Measurements from ENCODE around the gene PAGR1. TPM values are rescaled to one million over a fixed set of nuclear protein-coding genes. Genes with fewer than 3 reads are reported as not detected.

Gene PAGR1
- total and polyA plus RNA-seq, 2 of the 13 experiments (the other 11 are each of a cell fraction or from before 2014, with no cell fraction given), result 9.8 to 66.4 TPM

GRCh38 chr16:29784901-29785500 lies 31.0 kb upstream of the PAGR1 start (continued):
- no peak for TF ChIP-seq ZHX2 (IDR thresholded peaks at IDR 0.05; ENCODE audit: low read depth)
- TF ChIP-seq ZHX2 (CRISPR knock-in tag; IDR thresholded peaks at IDR 0.05; ENCODE audit: borderline replicate concordance), result no peak
- TF ChIP-seq HIVEP1 (CRISPR knock-in tag; IDR thresholded peaks at IDR 0.05), result no peak
- no peak for TF ChIP-seq FOXO4 (CRISPR knock-in tag; conservative IDR thresholded peaks at IDR 0.05)
- peak; percentile 87 for TF ChIP-seq MIER2 (CRISPR knock-in tag; IDR thresholded peaks at IDR 0.05)
- no peak for TF ChIP-seq MAFF (IDR thresholded peaks at IDR 0.05; ENCODE audit: low read depth, low read length)
- no peak for TF ChIP-seq RBAK (CRISPR knock-in tag; IDR thresholded peaks at IDR 0.05)
- TF ChIP-seq ZNF788 (CRISPR knock-in tag; IDR thresholded peaks at IDR 0.05; ENCODE audit: borderline replicate concordance), result peak; percentile 74; the same call in 1 of the 2 replicates
- TF ChIP-seq RFXANK (CRISPR knock-in tag; IDR thresholded peaks at IDR 0.05), result no peak
- TF ChIP-seq STAG1 (CRISPR knock-in tag; IDR thresholded peaks at IDR 0.05), result peak; percentile 82
- TF ChIP-seq MLX (CRISPR knock-in tag; IDR thresholded peaks at IDR 0.05), result peak; percentile 36; the same call in 1 of the 2 replicates
- TF ChIP-seq NBN (conservative IDR thresholded peaks at IDR 0.05), result no peak
- TF ChIP-seq ZNF121 (CRISPR knock-in tag; IDR thresholded peaks at IDR 0.05), result peak; percentile 77
- TF ChIP-seq TBP (CRISPR knock-in tag; IDR thresholded peaks at IDR 0.05), result no peak
- TF ChIP-seq ELF1 (CRISPR knock-in tag; IDR thresholded peaks at IDR 0.05), result no peak
- no peak for TF ChIP-seq ATF5 (CRISPR knock-in tag; IDR thresholded peaks at IDR 0.05; ENCODE audit: low read depth)
- no peak for TF ChIP-seq ZNF841 (CRISPR knock-in tag; IDR thresholded peaks at IDR 0.05; ENCODE audit: borderline replicate concordance)
- no peak; the same call in 1 of the 2 replicates for TF ChIP-seq ZNF652 (CRISPR knock-in tag; IDR thresholded peaks at IDR 0.05; ENCODE audit: borderline replicate concordance, low read depth)
- TF ChIP-seq MIER3 (CRISPR knock-in tag; IDR thresholded peaks at IDR 0.05; ENCODE audit: borderline replicate concordance), result peak; percentile 54; the same call in 1 of the 2 replicates
- no peak for TF ChIP-seq ZSCAN22 (CRISPR knock-in tag; IDR thresholded peaks at IDR 0.05)
- no peak for TF ChIP-seq NR2F6 (IDR thresholded peaks at IDR 0.05)
- peak; percentile 59; the same call in 1 of the 2 replicates for TF ChIP-seq NR2F6 (CRISPR knock-in tag; IDR thresholded peaks at IDR 0.05)
- no peak; the same call in 1 of the 2 replicates for TF ChIP-seq ZNF430 (CRISPR knock-in tag; IDR thresholded peaks at IDR 0.05)
- 0 out of 2 replicates have a peak, but pooled peaks have one; percentile 22 for TF ChIP-seq ZNF780A (CRISPR knock-in tag; IDR thresholded peaks at IDR 0.05)
- TF ChIP-seq GFI1 (CRISPR knock-in tag; IDR thresholded peaks at IDR 0.05; ENCODE audit: borderline replicate concordance), result no peak

Measured in HepG2 (cell line).